ENCODE results near the gene PEX14. TPM values are rescaled to one million over a fixed set of nuclear protein-coding genes. Genes with fewer than 3 reads are reported as not detected.

Gene PEX14
- polyA plus RNA-seq, 2 donors = 15.4 to 15.7 TPM

Other genes starting within 250 kb of the PEX14 start
- gene PGD, start 75.9 kb upstream of the PEX14 start, polyA plus RNA-seq = 100 to 1,000 TPM; 189 to 565 TPM
- 10 to 100 TPM; 15.3 to 17.8 TPM for gene CENPS, start 44.5 kb upstream of the PEX14 start, polyA plus RNA-seq
- gene CORT, start 24.9 kb upstream of the PEX14 start, polyA plus RNA-seq = under 1 TPM; 0.18 to 0.20 TPM
- gene DFFA, start 2.4 kb upstream of the PEX14 start, polyA plus RNA-seq = 10 to 100 TPM; 11.2 to 20.0 TPM